IPS-18c (cell line): ENCODE data around the gene SPSB1.

Source experiments
- H3K4me3 ChIP-seq: 2 replicates; pipeline ENCODE4 v1.7.0; 2013; ENCODE audit warnings: low read depth, mild to moderate bottlenecking, low read length, moderate library complexity; ENCODE audit not compliant: insufficient read depth
- H3K9me3 ChIP-seq: one replicate; pipeline ENCODE4 v1.6.1; 2013; ENCODE audit warnings: mild to moderate bottlenecking, low read length, moderate library complexity; ENCODE audit not compliant: control insufficient read depth, insufficient read depth

SPSB1 gene

DNA sequence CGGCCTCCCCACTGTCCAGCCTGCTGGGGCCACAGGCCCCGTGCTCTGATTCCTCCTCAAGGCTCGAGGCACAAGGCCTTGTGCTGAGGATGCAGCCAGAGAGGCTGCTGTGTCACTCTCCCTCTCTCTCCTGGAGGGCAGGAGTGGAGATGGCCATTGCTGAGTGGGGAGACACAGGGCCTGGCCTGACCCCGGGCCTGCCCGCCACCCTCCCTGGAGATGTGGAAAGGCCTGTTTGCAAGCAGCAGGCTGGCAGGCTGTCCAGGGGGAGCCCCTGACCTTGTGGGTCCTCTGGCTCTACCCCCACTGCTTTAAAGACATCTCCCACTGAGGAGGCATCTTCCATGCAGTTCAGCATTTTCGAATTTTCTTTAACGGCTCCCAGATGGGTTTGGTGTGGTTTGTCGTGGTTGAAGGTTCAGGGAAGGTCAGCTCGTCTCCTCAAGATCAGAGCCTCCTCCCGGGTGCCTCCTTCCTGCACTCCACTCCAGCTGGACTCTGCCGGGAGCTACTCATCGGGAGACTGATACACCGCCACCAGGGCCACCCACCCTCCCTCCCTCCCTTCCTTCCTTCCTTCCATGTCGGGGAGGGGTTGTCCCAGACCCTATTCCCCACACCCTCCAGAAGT, 69.1 kb downstream of the SPSB1 start:
- Histone ChIP-seq H3K9me3 (no peaks in the 10 kb centered on the region), H3K4me3 (no peak overlapping the region)

DNA sequence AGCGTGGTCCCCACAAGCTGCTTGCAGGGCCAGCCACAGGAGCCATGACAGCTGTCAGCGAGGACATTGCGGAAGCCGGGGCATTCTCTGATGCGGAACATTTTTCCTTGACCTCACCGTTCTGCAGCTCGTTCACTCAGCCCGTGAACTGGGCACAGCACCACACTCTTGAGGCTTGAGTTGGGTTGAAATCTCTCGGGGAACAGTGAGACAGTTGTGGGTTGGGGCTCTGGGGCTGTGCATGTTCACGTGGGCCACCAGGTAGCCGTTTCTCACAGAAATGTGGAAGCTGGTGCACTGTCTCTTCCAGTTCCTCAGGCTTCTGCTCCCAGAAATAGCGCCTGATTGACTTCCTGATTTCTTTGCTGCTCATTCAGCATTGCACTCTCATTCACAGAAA, 69.8 kb downstream of the SPSB1 start:
- no peaks in the 10 kb centered on the region for H3K9me3 ChIP-seq
- H3K4me3 ChIP-seq = no peak overlapping the region

DNA sequence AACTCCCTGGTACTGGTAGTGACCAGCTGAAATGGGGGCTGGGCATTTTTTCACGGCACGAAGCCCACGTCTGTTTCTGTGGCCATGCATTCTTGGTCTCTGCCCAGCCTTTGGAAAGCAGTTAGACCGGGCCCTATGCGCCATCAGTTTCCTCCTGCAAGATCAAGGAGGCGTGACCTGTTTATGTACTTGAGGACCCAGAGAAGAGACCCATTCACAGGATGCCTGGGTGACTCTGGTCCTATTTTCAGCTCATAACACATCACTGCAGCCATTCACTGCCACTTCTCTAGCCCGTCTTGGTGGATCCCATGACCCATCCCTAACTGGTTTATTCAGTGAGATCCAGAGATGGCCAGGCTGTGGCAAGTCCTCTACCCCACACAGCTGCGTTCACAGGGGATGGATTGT, 70.4 kb downstream of the SPSB1 start:
- no peaks in the 10 kb centered on the region for H3K9me3 ChIP-seq
- no peak overlapping the region for H3K4me3 ChIP-seq

DNA sequence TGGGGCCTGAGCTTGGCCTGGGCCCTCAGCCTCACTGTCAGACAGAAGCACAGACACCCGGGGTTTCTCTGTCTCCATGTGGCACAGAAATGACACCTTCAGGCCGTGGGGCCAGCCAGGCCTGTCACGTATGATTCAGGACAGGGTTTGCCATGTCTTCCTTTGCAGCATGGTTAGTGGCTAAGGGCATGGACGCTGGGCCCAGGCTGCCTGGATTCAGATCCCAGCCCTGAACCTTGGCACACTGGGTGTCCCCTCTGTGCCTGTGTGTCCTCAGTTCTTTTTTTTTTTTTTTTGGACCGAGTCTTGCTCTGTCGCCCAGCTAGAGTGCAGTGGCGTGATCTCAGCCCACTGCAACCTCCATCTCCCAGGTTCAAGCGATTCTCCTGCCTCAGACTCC, 73.6 kb downstream of the SPSB1 start:
- Histone ChIP-seq H3K9me3 (no peaks in the 10 kb centered on the region), H3K4me3 (no peak overlapping the region)

DNA sequence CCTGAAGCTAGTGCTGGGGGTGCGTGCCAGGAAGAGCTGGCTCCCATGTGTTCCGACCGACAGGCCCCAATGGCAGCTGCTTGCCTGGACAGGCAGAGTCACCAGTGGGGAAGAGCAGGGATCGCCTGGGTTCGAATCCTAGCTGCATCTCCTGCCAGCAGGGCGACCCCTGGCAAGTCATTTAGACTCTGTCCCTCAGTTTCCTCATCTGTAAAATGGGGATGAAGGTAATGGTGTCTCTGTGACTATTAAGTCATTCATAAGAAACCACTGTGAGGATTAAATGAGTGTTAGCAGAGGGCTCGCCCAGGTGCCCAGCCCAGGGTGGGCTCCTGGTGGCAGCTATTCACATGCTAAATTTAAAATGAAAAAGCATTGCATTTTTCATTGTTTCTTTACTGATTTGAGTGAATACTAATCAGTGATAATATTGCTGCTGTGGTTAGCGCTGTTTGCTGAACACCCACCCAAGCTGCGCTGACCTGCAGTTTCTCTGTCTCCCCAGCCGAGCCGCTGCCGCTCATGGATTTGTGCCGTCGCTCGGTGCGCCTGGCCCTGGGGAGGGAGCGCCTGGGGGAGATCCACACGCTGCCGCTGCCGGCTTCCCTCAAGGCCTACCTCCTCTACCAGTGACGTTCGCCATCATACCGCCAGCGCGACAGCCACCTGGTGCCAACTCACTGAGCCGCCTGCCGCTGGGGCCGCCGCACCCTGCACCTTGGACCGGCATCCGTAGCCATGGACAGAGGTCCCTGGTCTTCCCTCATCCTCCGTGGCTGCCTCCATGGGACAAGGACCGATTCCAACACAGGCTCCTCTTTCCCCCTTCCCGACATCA, 74.5 kb downstream of the SPSB1 start:
- H3K4me3 ChIP-seq = no peak overlapping the region
- no peaks in the 10 kb centered on the region for H3K9me3 ChIP-seq

DNA sequence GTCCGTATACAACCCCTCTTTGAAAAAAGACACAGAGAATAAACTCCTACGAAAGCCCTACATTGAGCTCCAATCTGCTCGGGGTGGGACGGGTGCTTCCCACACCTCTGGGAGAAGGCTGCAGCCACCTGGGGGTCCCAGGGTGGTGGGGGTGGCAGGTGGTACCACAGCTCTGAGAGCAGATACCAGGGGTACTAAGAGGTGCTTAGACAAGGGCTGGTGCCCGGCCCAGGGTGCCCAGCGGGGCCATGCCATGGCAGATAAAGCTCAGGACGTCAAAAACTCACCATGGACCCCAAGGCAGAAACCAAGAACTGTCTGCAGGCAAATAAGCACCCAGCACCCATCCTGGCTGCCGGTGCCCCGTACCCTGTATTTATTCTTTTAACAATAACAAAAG, 75.1 kb downstream of the SPSB1 start:
- Histone ChIP-seq H3K4me3 (no peak overlapping the region), H3K9me3 (peaks cover under 1% of the 10 kb centered on the region)

DNA sequence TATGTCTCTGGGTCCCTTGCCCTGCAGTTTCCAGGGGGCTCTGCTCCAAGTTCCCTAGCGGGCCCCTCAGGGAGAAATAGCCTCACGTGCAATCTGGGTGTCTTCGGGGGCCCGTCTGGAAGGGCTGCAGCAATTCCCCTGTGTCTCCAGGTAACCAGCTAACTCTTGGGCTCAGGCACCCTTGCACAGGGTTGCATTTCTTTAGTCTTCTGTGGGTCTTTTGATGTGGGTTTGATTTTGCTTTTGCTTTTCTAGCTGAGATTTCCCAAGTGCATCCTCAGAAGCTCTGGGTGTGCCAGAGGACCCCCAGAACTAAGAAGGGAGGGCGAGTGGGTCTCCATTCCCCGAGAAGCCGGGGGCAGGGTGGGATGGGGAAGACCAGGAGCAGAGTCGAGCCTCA, 75.7 kb downstream of the SPSB1 start:
- Histone ChIP-seq H3K4me3 (no peak overlapping the region), H3K9me3 (peaks cover 2% of the 10 kb centered on the region)

DNA sequence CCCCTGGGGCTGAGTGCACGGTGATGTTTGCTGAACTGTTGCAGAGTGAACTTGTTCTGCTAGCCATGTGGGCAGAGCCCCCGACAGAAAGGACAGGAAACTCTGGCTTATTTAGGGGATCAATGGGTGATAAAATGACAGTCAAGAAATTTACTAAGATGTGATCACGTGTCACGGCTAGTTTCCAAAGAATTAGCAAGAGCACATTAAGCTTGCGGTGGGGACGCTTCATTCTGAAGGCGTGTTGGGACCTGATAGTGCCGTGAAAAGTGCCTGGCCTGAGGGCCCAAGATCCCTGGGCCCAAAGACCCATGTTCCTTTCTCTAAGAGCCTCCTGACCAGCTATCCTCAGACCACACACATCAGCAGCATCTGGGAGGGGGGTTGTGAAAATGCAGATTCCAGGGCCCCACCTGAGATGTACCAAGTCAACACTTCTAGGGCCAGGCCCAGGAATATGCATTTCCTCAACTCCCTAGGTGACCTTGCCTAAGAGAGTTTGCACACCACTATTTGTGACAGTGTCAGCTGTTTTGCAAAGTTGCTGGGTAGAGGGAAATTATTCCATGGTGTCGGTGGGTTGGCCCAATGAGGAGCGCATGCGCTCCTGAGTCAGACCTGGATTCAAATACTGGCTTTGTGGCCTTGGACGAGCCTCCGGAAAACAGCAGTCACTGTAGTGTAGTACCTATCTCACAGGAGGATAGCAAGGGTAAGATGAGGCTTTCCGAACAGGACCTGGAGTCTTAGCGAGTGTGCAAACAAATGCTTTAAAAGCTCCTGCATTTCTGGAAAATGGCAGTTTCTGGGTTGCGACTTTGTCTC, 77.5 kb downstream of the SPSB1 start:
- H3K9me3 ChIP-seq = peaks cover 2% of the 10 kb centered on the region
- H3K4me3 ChIP-seq = no peak overlapping the region

DNA sequence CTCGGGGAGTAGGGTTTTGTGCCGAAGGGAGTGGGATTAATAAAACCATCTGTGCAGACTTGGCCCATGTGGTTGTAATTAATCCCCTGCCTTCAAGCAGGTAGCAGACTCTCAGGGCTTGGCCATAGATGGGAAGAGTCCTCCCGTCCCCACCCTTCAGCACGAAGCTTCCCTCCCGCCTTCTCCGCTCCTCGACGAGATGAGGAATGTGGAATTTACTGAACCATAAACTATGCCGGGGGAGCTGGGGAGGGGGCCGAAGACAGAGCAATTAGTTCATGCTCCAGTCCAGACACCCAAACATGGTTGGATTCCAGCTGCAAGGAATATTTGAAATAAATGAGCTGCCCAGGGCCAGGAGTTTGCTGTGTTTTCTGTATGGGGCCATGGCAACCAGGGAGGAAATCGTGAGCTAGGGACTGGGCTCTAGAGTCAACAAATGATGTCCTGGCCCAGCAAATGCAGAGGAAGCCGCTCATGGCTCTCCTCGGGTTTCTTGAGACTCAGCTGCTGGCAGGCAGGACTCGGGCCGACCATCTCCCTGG, 78.8 kb downstream of the SPSB1 start:
- no peak overlapping the region for H3K4me3 ChIP-seq
- peaks cover 2% of the 10 kb centered on the region for H3K9me3 ChIP-seq

DNA sequence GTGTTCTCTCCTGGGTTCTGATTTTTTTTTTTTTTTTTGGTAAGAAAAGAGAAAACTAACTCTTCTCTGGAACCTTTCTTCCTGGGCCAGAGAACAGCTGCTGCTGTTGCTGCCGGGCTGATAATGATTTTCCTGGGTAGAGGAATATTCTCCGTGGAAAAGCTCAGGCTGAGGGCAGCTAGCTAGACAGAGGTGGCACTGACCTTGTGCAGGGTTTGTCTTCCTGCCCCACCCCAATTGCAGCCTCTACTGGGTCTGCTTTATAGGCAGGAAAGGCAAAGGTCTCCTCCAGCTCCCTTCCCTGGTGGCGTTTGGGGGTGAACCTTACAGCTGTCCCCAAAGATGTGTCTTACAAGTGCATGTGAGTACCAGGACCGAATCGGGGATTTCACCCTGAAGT, 79.3 kb downstream of the SPSB1 start:
- Histone ChIP-seq H3K9me3 (peaks cover 2% of the 10 kb centered on the region), H3K4me3 (no peak overlapping the region)

DNA sequence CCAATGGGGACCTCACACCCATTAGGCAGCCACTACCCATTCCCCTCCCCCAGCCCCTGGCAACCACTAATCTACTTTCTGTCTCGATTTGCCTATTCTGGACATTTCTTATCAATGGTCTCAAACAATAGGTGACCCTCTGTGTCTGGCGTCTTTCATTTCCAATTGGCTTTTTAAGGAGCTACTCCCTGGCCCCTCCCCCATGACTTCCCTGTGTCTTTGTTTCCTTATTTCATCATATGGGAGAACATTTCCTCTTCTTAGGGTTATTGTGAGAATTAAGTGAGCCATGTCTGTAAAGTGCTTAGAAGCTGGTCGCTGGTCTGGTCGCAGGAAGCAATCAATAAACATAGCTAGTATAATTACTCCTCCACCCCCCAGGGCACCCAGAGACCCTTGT, 80.9 kb downstream of the SPSB1 start:
- H3K4me3 ChIP-seq = no peak overlapping the region
- H3K9me3 ChIP-seq = peaks cover 2% of the 10 kb centered on the region

DNA sequence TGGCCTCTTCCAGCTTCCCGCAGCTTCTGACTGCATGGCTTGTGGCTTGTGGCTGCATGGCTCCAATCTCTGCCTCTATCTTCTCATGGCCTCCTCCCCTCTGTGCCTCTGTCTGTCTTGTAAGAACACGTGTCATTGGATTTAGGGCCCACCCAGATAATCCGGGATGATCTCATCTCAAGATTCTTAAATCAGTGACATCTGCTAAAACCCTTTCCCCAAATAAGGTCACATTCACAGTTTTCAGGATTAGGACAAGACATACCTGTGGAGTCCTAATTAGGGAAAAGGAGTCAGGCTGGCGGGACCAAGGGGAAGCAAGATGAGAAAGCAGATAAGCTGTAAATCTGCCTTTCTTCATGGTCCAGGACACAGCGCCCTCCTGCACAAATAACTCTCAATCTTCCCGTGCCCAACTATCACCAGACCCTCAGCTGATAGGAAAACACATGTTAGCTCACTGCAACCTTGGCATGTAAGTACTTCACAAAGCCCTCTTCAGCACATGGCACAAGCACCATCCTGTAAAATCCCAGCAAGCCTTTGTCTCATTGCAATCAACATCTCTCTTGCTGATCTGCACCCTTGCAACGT, 82.2 kb downstream of the SPSB1 start:
- Histone ChIP-seq H3K4me3 (no peak overlapping the region), H3K9me3 (peaks cover 2% of the 10 kb centered on the region)

DNA sequence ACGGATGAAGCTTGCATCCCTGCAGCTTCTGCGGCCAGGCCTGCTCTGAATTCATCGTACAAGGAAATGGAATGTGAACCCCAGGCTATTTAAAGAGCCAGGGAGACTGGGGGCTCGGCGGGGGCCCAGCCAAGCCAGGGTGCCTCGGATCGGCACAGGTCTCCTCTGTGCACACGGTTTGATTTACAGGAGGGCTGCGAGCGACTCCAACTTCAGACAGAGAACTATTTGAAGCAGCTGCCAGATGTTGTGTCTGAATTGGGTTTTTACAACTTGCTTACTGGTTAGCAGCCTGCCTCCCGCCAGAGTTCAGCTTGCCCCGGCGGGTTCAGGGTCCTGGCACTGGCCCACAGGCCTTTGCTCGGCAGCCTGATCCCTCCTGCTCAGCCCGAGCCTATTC, 83.2 kb downstream of the SPSB1 start:
- Histone ChIP-seq H3K4me3 (no peak overlapping the region), H3K9me3 (peaks cover 4% of the 10 kb centered on the region)

DNA sequence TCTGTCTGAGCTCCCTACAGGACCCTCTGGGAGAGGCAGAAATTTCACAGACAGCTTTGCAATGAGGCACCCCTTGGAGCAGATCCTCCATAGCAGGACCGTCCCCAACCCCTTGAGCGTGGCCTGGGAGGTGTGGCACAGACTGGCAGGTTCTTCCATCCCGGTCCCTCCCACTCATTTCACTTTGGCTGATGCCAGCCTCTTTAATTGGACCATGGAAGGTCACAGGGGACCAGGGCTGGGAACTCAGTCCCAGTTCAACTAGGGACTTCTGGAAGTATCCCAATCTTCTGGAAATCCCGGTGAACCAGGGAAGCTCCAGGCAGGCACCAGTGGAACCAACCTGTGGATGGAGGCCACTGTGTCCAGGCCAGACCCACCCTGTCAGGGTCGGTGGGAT, 83.7 kb downstream of the SPSB1 start:
- Histone ChIP-seq H3K4me3 (no peak overlapping the region), H3K9me3 (peaks cover 4% of the 10 kb centered on the region)

DNA sequence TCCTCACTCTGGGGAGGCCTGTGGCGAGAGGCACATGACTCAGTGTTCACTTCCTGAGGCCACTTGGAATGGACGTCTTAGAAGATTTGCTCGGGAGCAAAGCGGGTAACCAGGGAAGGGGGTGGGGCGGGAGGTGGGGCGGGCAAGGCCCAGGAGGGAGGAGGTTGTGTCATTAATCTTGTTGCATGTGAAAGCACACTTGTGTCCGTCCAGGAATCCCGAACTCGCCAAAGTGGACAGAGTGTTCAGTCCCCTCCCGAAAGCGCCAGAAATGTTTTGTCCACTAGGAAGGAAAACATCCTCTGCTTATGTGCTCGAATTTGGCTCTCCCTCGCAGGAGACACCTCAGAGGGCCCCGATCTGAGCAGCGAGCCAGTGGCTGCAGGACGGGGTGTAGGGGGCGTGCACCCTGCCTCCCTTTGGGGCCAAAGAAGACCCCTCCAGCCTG, 84.2 kb downstream of the SPSB1 start:
- H3K9me3 ChIP-seq = peaks cover 4% of the 10 kb centered on the region
- no peak overlapping the region for H3K4me3 ChIP-seq

DNA sequence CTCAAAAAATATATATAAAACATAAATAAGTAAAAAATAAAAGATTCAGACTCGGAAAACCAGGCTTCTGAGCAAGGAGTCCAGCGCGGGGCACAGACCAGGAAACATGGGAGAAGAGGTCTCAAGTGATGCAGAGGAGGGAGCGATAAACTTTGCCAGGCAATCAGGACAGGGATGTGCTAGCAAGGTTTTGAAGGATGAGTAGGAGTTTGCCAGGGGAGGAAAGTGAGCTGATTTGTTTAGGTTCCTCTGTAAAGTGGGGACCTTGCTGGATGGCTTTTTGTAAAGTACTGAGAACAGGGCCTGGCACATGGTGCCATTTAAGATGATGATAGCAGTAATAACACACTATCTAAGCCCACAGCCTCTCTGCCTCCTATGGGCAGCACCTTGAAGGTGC, 86.1 kb downstream of the SPSB1 start:
- Histone ChIP-seq H3K4me3 (no peak overlapping the region), H3K9me3 (peaks cover 2% of the 10 kb centered on the region)

DNA sequence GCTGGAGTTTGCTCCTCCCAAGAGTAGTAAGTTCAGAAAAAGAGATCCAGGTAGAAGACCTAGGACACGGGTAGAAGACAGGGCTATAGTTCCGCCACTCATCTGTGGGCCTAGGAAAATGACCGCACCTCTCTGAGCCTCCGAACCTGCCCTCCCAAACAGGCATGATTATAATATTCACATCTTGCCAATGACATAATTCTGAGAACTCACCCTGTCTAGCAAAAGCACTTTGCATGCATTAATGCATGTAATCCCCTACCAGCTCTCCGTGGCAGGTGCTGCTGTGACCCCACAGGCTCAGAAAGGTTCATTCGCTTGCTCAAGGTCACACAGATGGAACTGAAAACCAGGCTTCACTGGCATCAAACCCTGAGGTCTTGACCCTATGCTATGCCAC, 88.0 kb downstream of the SPSB1 start:
- Histone ChIP-seq H3K4me3 (no peak overlapping the region), H3K9me3 (peaks cover 2% of the 10 kb centered on the region)
